ENCODE data around the gene FBN1.

DNA sequence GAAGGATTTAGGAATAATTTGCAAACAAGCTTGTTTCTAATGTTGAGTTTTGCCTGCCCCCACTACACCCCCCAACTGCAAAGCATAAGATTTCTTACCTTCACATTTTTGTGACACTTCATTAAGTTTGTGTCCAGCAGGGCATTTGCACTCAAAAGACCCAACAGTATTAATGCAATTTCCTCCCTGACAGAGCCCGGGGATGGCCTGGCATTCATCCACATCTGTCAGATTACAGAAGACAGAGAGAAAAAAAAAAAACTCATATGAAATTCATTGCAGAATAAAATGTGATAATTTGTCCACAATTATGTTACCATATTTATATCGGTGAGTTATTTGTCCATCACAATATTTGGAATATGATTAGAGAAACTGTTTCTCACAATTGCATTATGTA, 111.5 kb downstream of the FBN1 start:
- TF ChIP-seq ZFP3 (CRISPR knock-in tag; IDR thresholded peaks at IDR 0.05) (no peak), POU6F1 (CRISPR knock-in tag; IDR thresholded peaks at IDR 0.05; ENCODE audit: borderline replicate concordance, low read depth) (no peak), ISL1 (CRISPR knock-in tag; IDR thresholded peaks at IDR 0.05) (peak; percentile 53), ARNTL (CRISPR knock-in tag; IDR thresholded peaks at IDR 0.05; ENCODE audit: borderline replicate concordance, low read depth) (no peak), TCF4 (CRISPR knock-in tag; IDR thresholded peaks at IDR 0.05; ENCODE audit: borderline replicate concordance) (peak; percentile 88), CSRNP3 (CRISPR knock-in tag; IDR thresholded peaks at IDR 0.05) (no peak), GLIS3 (CRISPR knock-in tag; IDR thresholded peaks at IDR 0.05) (no peak), PATZ1 (CRISPR knock-in tag; IDR thresholded peaks at IDR 0.05; ENCODE audit: borderline replicate concordance) (peak; percentile 68; the same call in 1 of the 2 replicates), CSDC2 (CRISPR knock-in tag; IDR thresholded peaks at IDR 0.05) (no peak), ZNF565 (CRISPR knock-in tag; conservative IDR thresholded peaks at IDR 0.05; ENCODE audit: low read depth) (no peak), TSHZ2 (CRISPR knock-in tag; IDR thresholded peaks at IDR 0.05) (peak; percentile 44; the same call in 1 of the 2 replicates), RARB (CRISPR knock-in tag; IDR thresholded peaks at IDR 0.05) (no peak), ZNF8 (CRISPR knock-in tag; IDR thresholded peaks at IDR 0.05) (no peak)
- TF ChIP-seq, protein P1, sequence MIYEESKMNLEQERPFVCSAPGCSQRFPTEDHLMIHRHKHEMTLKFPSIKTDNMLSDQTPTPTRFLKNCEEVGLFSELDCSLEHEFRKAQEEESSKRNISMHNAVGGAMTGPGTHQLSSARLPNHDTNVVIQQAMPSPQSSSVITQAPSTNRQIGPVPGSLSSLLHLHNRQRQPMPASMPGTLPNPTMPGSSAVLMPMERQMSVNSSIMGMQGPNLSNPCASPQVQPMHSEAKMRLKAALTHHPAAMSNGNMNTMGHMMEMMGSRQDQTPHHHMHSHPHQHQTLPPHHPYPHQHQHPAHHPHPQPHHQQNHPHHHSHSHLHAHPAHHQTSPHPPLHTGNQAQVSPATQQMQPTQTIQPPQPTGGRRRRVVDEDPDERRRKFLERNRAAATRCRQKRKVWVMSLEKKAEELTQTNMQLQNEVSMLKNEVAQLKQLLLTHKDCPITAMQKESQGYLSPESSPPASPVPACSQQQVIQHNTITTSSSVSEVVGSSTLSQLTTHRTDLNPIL (CRISPR knock-in tag; IDR thresholded peaks at IDR 0.05; ENCODE audit: low read depth) = no peak
